BJ (cell line): ENCODE results near the gene ASS1. TPM values are rescaled to one million over a fixed set of nuclear protein-coding genes. Genes with fewer than 3 reads are reported as not detected.
A peak's percentile ranks its signal among the peaks of the same experiment; 100 is the strongest.

Experiments used
- CTCF ChIA-PET: fragments of 350-600 bp; formaldehyde crosslinking; extraction: SDS; loops from one replicate; lab custom pipeline; 2021; ENCODE audit warnings: antibody characterized with exemption, inconsistent platforms; lab: Yijun Ruan, JAX
- POLR2A ChIA-PET: fragments of 300-600 bp; sonication (Branson Sonifier 250); formaldehyde crosslinking; extraction: SDS; loops from one replicate; lab custom pipeline; 2021; ENCODE audit warnings: antibody characterized with exemption; lab: Charles Lee
- DNase-seq: peaks from one replicate; pipeline ENCODE4 v3.0.0-alpha.2; 2011; ENCODE audit warnings: low read depth
- H3K27me3 ChIP-seq: 2 replicates; pipeline ENCODE4 v1.6.0; 2011; ENCODE audit warnings: low read length; ENCODE audit not compliant: control insufficient read depth, insufficient read depth
- H3K36me3 ChIP-seq: 2 replicates; pipeline ENCODE4 v1.5.1; 2011; ENCODE audit warnings: low read length; ENCODE audit not compliant: control insufficient read depth, insufficient read depth
- H3K4me3 ChIP-seq: 2 replicates; pipeline ENCODE4 v1.5.1; 2011; ENCODE audit warnings: low read depth, mild to moderate bottlenecking, control low read depth, low read length
- polyA minus RNA-seq: library from RNA; depleted of rRNA, polyadenylated mRNA; stranded (reverse); fragments of >200 nt; gene quantifications from 2 replicates; pipeline ENCODE4 v1.2.3, GENCODE V29; 2011; rRNA and poly(A)+ RNA removed
- polyA plus RNA-seq: library from polyadenylated mRNA; depleted of rRNA; stranded (reverse); fragments of >200 nt; gene quantifications from 2 replicates; pipeline ENCODE4 v1.2.3, GENCODE V29; 2011; rRNA removed
- TF ChIP-seq, protein P1 (sequence below): IDR thresholded peaks from 2 replicates; pipeline ENCODE4 v1.5.1; 2011; ENCODE audit warnings: low read depth, mild to moderate bottlenecking, control low read depth, inconsistent platforms, low read length, moderate library complexity; ENCODE audit not compliant: insufficient read depth

The ASS1 gene
- polyA plus RNA-seq (1,063 and 1,223 TPM in 2 replicates), polyA minus RNA-seq (222 and 414 TPM in 2 replicates)

DNA sequence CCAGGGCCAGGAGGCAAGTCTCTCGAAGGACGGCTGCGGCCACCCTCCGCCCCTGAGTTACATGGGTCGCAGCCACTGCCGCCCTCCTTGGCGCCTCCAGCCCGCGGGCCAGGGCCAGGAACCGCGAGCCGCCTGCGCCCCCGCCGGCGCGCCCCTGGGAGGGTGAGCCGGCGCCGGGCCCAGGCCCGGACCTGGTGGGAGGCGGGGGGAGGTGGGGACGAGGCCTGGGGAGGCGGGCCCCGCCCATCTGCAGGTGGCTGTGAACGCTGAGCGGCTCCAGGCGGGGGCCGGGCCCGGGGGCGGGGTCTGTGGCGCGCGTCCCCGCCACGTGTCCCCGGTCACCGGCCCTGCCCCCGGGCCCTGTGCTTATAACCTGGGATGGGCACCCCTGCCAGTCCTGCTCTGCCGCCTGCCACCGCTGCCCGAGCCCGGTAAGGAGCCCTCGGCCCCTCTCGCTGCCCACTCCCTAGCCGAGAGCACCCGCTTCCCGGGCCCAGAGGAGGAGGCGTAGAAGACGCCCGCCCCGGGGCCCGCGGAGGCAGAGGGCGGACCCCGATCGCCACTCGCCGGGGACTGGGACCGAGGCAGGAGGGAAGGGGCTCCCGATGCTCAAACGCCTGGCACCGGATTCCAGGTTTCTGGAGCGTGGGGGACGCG lies at the start of gene ASS1:
ASS1 (plus strand) TSS at position 397 of the 657 bp plus-strand sequence. CDS start 7,268 bp downstream, outside the sequence.
- Histone ChIP-seq H3K4me3 (peak within 1 kb of the TSS; percentile 82), H3K27me3 (no peaks in the 10 kb centered on the region; the same call in 1 of the 2 replicates), H3K36me3 (no peaks in the 10 kb centered on the region; the same call in 1 of the 2 replicates)
- TF ChIP-seq, protein P1, sequence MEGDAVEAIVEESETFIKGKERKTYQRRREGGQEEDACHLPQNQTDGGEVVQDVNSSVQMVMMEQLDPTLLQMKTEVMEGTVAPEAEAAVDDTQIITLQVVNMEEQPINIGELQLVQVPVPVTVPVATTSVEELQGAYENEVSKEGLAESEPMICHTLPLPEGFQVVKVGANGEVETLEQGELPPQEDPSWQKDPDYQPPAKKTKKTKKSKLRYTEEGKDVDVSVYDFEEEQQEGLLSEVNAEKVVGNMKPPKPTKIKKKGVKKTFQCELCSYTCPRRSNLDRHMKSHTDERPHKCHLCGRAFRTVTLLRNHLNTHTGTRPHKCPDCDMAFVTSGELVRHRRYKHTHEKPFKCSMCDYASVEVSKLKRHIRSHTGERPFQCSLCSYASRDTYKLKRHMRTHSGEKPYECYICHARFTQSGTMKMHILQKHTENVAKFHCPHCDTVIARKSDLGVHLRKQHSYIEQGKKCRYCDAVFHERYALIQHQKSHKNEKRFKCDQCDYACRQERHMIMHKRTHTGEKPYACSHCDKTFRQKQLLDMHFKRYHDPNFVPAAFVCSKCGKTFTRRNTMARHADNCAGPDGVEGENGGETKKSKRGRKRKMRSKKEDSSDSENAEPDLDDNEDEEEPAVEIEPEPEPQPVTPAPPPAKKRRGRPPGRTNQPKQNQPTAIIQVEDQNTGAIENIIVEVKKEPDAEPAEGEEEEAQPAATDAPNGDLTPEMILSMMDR: no peak
- DNase-seq: no peak
- POLR2A ChIA-PET: no interaction called here
- CTCF ChIA-PET: no interaction called here

- no peaks in the 10 kb centered on the region; the same call in 1 of the 2 replicates for H3K27me3 ChIP-seq
- TF ChIP-seq, protein P1: no peak
- ChIA-PET CTCF (no interaction called here), POLR2A (no interaction called here)
- no peaks in the 10 kb centered on the region for H3K36me3 ChIP-seq
- no peak for DNase-seq
- no peak overlapping the region for H3K4me3 ChIP-seq
These were observed 48.8 kb upstream of the ASS1 start for GRCh38 chr9:130395810-130396435.

GRCh38 chr9:130396581-130396980 lies 48.2 kb upstream of the ASS1 start:
- Histone ChIP-seq H3K4me3 (no peak overlapping the region), H3K36me3 (no peaks in the 10 kb centered on the region), H3K27me3 (no peaks in the 10 kb centered on the region; the same call in 1 of the 2 replicates)
- no peak for DNase-seq
- POLR2A ChIA-PET: no interaction called here
- CTCF ChIA-PET: no interaction called here
- TF ChIP-seq, protein P1: no peak

GRCh38 chr9:130398487-130399240 lies 46.1 kb upstream of the ASS1 start:
- ChIA-PET CTCF (interaction anchor here (1.0 kb wide), 1 partner anchor 23 kb away, joined by 3 read pairs; no protein-coding TSS in a partner anchor), POLR2A (interaction anchor here (0.6 kb wide), 1 partner anchor 98 kb away, joined by 19 read pairs; no protein-coding TSS in a partner anchor)
- no peak for DNase-seq
- Histone ChIP-seq H3K27me3 (peaks cover 2% of the 10 kb centered on the region; the same call in 1 of the 2 replicates), H3K4me3 (no peak overlapping the region), H3K36me3 (no peaks in the 10 kb centered on the region)
- TF ChIP-seq, protein P1: no peak
